ENCODE measurements around the gene ZNF407.
A peak's percentile ranks its signal among the peaks of the same experiment; 100 is the strongest.

Gene ZNF407

DNA sequence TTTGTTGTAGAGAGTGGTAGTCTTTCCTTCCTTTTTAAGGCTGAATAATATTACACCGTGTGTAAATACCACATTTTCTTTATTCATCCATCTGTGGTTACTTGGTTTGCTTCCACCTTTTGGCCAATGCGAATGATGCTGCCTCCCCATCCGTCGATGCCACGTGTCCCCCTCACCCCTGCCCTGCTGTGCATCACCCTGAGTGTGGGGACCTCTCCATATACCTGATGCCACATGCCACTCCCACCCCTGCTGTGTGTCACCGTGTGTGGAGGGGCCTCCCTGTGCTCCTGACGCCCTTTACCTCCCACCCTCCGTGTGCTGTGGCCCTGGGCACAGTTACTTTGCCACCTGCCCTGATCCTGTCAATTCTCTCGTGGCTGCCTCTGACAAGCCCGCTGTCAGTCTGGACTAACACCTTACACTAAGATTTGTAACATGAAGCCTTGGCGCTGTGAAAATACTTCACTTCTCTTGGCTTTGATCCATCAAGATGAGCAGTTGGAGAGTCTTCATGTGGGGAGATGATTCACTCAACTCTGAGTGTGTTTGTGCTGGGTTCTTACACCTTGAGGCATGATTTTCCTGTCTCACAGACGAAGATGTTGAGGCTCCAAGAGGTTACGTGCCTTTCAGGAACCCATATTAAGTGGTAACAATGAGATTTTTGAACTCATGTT lies 234.0 kb downstream of the ZNF407 start:
- no peak for TF ChIP-seq YY1 (IDR thresholded peaks at IDR 0.05; ENCODE audit: low read depth)
- no peak for TF ChIP-seq TCF12 (IDR thresholded peaks at IDR 0.05; ENCODE audit: low read depth)
- TF ChIP-seq, protein P1, sequence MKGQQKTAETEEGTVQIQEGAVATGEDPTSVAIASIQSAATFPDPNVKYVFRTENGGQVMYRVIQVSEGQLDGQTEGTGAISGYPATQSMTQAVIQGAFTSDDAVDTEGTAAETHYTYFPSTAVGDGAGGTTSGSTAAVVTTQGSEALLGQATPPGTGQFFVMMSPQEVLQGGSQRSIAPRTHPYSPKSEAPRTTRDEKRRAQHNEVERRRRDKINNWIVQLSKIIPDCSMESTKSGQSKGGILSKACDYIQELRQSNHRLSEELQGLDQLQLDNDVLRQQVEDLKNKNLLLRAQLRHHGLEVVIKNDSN (IDR thresholded peaks at IDR 0.05) = no peak
- TF ChIP-seq, protein P2, sequence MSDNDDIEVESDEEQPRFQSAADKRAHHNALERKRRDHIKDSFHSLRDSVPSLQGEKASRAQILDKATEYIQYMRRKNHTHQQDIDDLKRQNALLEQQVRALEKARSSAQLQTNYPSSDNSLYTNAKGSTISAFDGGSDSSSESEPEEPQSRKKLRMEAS (IDR thresholded peaks at IDR 0.05) = no peak
- TF ChIP-seq TAF1 (IDR thresholded peaks at IDR 0.05; ENCODE audit: low read depth) = no peak
- TF ChIP-seq, protein P3, sequence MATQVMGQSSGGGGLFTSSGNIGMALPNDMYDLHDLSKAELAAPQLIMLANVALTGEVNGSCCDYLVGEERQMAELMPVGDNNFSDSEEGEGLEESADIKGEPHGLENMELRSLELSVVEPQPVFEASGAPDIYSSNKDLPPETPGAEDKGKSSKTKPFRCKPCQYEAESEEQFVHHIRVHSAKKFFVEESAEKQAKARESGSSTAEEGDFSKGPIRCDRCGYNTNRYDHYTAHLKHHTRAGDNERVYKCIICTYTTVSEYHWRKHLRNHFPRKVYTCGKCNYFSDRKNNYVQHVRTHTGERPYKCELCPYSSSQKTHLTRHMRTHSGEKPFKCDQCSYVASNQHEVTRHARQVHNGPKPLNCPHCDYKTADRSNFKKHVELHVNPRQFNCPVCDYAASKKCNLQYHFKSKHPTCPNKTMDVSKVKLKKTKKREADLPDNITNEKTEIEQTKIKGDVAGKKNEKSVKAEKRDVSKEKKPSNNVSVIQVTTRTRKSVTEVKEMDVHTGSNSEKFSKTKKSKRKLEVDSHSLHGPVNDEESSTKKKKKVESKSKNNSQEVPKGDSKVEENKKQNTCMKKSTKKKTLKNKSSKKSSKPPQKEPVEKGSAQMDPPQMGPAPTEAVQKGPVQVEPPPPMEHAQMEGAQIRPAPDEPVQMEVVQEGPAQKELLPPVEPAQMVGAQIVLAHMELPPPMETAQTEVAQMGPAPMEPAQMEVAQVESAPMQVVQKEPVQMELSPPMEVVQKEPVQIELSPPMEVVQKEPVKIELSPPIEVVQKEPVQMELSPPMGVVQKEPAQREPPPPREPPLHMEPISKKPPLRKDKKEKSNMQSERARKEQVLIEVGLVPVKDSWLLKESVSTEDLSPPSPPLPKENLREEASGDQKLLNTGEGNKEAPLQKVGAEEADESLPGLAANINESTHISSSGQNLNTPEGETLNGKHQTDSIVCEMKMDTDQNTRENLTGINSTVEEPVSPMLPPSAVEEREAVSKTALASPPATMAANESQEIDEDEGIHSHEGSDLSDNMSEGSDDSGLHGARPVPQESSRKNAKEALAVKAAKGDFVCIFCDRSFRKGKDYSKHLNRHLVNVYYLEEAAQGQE (IDR thresholded peaks at IDR 0.05; ENCODE audit: low read depth) = no peak

DNA sequence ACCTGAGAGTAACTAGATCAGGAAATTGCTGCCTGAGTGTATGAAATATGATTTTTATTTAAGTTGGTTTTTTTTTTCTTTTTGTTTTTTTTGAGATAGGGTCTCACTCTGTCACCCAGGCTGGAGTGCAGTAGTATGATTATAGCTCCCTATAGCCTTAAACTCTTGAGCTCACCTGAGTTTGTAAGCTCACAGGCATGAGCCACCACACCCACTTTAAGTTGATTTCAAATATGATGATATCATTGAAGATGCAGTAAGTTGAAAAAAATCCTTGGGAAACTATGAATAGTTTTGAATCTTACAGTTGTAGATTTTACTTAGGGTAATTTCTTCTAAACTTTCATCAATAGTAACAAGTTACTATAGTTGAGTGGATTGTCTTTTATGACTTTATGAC lies 234.7 kb downstream of the ZNF407 start:
- no peak for TF ChIP-seq EGR1 (IDR thresholded peaks at IDR 0.05)

DNA sequence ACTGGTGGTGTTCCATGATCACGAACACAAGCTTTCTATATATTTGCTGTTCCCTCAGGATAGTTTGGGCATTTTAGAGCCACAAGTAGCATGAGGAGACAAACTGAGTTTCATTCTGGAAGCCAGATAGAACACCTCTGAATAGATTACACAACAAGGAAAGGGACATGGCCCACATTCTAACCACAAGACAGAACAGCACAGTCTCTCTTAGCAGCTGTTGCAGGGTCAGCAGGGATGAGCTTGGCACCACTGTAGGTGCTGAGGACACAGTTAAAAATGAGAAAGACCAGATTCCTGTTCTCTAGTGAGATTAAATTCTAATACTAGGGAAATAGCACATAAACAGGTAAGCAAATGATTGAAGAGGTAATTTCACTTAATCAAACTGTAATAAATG lies 235.3 kb downstream of the ZNF407 start:
- TF ChIP-seq RAD21 (IDR thresholded peaks at IDR 0.05; ENCODE audit: low read depth) (no peak), ZBTB7A (IDR thresholded peaks at IDR 0.05; ENCODE audit: low read depth) (no peak)
- TF ChIP-seq, protein P2 (IDR thresholded peaks at IDR 0.05) = no peak

DNA sequence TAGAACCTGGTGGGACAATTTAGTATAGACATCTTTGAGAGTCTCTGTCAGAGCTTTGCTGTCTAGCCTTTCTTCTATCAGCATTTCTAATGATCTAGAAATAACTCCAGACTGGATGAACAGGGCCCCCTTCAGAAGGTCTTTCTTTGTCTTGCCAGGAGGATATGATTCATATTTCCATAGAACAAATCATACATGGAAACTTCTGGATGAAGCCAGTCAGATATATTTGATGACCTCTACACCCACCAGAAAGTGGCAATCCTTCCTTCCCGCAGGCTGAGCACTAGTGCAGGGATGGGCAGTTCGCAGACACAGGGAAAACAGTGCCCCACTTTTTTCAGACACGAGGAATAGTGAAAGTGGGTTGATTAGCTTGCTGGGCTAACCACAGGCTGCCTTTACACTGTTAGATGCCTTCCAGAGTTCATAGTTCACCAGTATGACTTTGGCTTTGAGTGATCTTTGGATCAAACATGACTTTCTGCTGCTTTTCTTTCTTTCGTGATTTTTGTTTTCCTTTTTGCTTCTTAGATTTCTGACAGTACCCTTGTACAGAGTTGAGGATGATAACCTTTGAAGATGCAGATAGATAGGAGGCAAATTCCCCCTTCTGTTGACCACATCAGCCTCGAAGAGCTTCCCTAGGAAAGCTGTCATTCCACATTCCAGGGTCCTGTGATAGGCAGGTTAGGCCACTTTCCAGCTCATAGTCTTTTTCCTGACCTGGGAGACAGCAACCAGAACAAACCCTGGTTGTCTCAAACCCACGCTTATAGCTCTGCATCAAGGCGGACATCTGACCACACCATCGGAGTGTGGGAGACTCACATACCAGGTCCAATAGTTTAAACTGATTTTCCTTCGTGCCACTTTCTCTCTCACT lies 237.0 kb downstream of the ZNF407 start:
- no peak for TF ChIP-seq EGR1 (IDR thresholded peaks at IDR 0.05)
- peak; percentile 33; the same call in 1 of the 2 replicates for TF ChIP-seq TEAD4 (IDR thresholded peaks at IDR 0.05)
- TF ChIP-seq, protein P1 (IDR thresholded peaks at IDR 0.05) = no peak
- TF ChIP-seq NFIC (IDR thresholded peaks at IDR 0.05) = no peak

DNA sequence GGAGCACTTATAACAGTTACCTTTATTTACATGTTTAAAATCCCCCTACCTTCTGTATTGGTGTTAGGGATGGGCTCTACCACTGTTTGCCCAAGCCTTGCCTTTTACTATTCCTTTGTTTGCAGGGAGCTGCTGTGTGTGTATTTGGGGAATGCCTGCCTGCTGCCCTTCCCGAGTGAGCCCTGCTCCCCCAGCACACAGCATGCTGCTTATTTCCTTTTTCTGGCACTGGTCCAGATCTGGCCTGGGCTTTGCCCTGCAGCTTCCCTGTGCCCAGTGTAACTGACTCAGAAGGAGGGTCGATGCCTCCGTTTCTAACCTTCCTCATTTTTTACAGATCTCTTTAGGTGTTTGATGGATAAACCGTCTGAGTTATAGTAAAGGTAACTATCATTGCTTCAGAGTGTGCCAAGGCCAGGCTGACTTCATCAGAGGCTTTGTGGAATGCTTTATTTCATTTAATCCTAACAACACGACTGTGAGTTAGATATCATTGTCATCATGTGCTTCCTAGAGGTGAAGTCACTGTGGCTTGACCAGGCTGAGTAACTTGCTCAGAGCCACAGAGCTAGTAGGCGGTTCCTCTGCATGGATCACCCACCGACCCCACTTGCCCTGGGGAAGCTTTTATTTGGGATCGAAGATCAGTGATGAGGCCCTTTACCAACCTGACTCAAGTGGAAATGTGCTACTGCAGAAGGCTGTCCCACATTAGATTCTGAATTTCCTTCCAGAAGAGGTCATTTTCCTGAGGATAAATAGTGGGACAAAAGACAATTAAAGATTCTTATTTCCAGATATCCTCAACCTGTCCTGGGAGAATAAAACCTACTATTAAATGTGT lies 238.8 kb downstream of the ZNF407 start:
- TF ChIP-seq NFIC (IDR thresholded peaks at IDR 0.05) (peak; percentile 75), CREB1 (IDR thresholded peaks at IDR 0.05; ENCODE audit: low read depth) (no peak)

DNA sequence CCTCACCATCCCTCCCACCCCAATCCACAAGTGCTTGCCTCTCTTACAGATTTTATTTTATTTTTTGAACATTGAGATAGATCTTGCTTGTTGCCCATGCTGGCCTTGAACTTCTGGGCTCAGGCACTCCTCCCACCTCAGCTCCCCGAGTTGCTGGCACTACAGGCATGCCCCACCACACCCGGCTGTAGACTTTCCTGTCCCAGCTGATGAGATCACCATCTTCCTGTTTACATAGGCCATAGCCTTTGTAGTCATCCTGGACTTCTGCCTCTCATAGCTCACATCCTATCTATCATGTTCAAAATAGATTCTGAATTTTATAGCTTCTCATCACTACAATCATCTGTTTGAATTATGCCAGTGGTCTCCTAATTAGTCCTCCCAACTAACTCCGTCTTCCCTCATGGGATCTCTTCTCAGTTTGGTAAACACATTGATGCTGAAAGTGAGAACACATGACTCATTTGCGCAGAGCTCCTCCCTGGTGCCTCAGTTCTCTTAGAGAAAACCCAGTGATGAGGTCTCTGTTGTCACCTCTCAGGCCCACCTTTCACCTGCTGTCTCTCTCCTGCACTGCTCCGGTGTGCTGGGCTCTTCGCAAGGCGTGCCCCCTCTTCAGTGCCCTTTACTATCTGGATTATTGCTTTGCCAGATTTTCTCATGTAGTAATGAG lies 243.0 kb downstream of the ZNF407 start:
- TF ChIP-seq, protein P2 (IDR thresholded peaks at IDR 0.05) = no peak
- no peak for TF ChIP-seq TEAD4 (IDR thresholded peaks at IDR 0.05)
- TF ChIP-seq RAD21 (IDR thresholded peaks at IDR 0.05; ENCODE audit: low read depth) = no peak
- no peak for TF ChIP-seq FOXM1 (IDR thresholded peaks at IDR 0.05; ENCODE audit: borderline replicate concordance, low read depth)
- TF ChIP-seq EP300 (IDR thresholded peaks at IDR 0.05; ENCODE audit: borderline replicate concordance) = no peak
- no peak for TF ChIP-seq CEBPB (IDR thresholded peaks at IDR 0.05)
- TF ChIP-seq NFIC (IDR thresholded peaks at IDR 0.05) = no peak
- no peak for TF ChIP-seq CREB1 (IDR thresholded peaks at IDR 0.05; ENCODE audit: low read depth)
- no peak for TF ChIP-seq ZBTB7A (IDR thresholded peaks at IDR 0.05; ENCODE audit: low read depth)
- TF ChIP-seq, protein P1 (IDR thresholded peaks at IDR 0.05) = no peak
- TF ChIP-seq TCF12 (IDR thresholded peaks at IDR 0.05; ENCODE audit: low read depth) = no peak
- no peak for TF ChIP-seq YY1 (IDR thresholded peaks at IDR 0.05; ENCODE audit: low read depth)
- TF ChIP-seq, protein P3 (IDR thresholded peaks at IDR 0.05; ENCODE audit: low read depth) = no peak
- TF ChIP-seq TAF1 (IDR thresholded peaks at IDR 0.05; ENCODE audit: low read depth) = no peak
- no peak for TF ChIP-seq EGR1 (IDR thresholded peaks at IDR 0.05)

Data from Ishikawa (cell line).